Psoas muscle (tissue), 8 donors: ENCODE results near the gene TUT7. TPM values are rescaled to one million over a fixed set of nuclear protein-coding genes. Genes with fewer than 3 reads are reported as not detected.

Experiments used
- ATAC-seq, 4 donors: fragments of 200-7000 bp; cut with Tn5 transposase; one replicate each; pipeline ENCODE4 v1.9.1; 2020; ENCODE audit warnings: moderate library complexity in 3 of 4, mild to moderate bottlenecking in 2 of 4
- DNase-seq, 2 donors: peaks; one replicate each; pipeline ENCODE4 v3.0.0-alpha.2; 2020
- H3K27ac ChIP-seq: fragments of 200-600 bp; one replicate; pipeline ENCODE4 v1.8.0; 2022
- H3K27me3 ChIP-seq, 3 donors: fragments of 200-600 bp in 1 of 3; one replicate each; pipeline versions ENCODE4 v1.6.1 to v1.8.0; 2013 to 2022; ENCODE audit warnings: low read length in 2 of 3, mild to moderate bottlenecking in 2 of 3, moderate library complexity in 1 of 3; ENCODE audit not compliant: insufficient read depth in 3 of 3
- H3K36me3 ChIP-seq, 2 donors: fragments of 200-600 bp in 1 of 2; one replicate each; pipeline versions ENCODE4 v1.6.1 to v1.8.0; 2013 to 2022; ENCODE audit warnings: low read depth in 1 of 2, mild to moderate bottlenecking in 1 of 2, moderate library complexity in 1 of 2; ENCODE audit not compliant: insufficient read depth in 1 of 2
- H3K4me1 ChIP-seq: fragments of 200-600 bp; one replicate; pipeline ENCODE4 v1.8.0; 2022
- H3K4me3 ChIP-seq: fragments of 200-600 bp; one replicate; pipeline ENCODE4 v1.8.0; 2022; ENCODE audit warnings: mild to moderate bottlenecking
- H3K9me3 ChIP-seq: fragments of 200-600 bp; one replicate; pipeline ENCODE4 v1.8.0; 2022
- CTCF ChIP-seq: fragments of 200-600 bp; IDR thresholded peaks from one replicate; pipeline ENCODE4 v1.8.0; 2022; ENCODE audit warnings: antibody characterized with exemption
- WGBS, 3 donors: extraction: QIAGEN DNeasy Blood & Tissue Kit; methylation state at CpG; one replicate each; pipeline versions ENCODE4 v1.1.6 to v1.1.7; 2013; 5-methylcytosine and 5-hydroxymethylcytosine counted together
- intact Hi-C, 2 donors: fragments of 100-400 bp; cut with DNase I; formaldehyde crosslinking; loops; one replicate each; pipeline versions ENCODE4 v1.11.0 to v1.14.2; 2022
- polyA plus RNA-seq, 3 donors: library from polyadenylated mRNA; stranded (reverse); fragments of 200-250 nt; gene quantifications; one replicate each; pipeline ENCODE4 v1.2.3, GENCODE V29; 2013
- total RNA-seq, 4 donors: library from RNA; stranded (reverse); fragmentation: NEBNext Ultra II Directional in 2 of 4; extraction: Animal tissue kit (Norgen Biotek cat#: 25700) in 2 of 4; gene quantifications; one replicate each; pipeline versions ENCODE4 v1.2.1 to v1.2.4, GENCODE V29; 2021 to 2023
- donor health status: healthy with polysubstance abuse.
- donor health status: DM: no; HTN: no; CAD: no; lungs with moderate emphysema.
- donor health status: Bipolar disorder and iron deficiency.
- donor health status: healthy.
- donor health status: DM: yes; HTN: yes; CAD: no.
- donor health status: DM: no; HTN: no; CAD: no.
- donor health status: DM: no; HTN: no; CAD: no.
- donor health status: DM: yes; HTN: yes; CAD: no.

Gene TUT7
- total and polyA plus RNA-seq, 7 donors, result 9.4 to 21.3 (median 15.5) TPM

DNA sequence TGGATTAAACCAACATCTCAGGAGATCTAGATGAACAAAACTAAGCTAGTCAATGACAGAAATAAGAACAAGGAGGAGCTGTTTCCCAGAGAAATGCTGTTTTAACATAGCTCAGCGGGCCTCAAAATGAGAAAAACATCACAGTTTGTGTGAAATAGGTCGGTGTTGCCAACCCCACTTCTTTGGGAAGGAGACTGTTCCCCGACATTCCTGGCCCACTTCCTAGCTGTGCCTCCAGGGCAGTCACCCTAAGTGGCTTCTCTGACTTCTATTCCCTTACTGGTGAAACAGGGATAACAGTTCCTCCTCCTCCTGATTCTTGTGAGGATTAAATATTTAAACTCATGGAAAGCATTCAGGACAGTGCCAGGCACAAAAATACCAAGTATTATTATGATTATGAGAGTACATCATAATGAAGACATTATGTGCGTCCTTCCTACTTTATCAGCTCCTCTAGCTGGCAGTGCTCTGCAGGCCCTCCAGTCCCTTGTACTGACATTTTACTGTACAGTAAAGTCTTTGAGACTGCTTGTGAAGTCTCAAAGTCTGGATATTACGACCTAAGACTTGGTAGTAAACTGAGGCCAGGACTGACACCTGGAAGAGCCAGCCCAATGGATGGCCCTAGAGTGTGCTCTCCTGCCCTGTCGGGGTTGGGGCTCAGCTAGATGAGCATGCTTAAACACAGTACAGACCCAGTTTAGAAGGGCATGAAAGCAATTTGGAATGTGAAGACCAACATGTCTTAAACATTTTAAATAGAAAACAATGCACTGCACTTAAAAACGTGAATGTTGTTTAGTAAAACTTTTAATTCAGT lies 79.2 kb downstream of the TUT7 start:
- DNase-seq (no peak), ATAC-seq (no peak)
- Histone ChIP-seq H3K9me3 (no peaks in the 10 kb centered on the region), H3K4me3 (no peak overlapping the region), H3K27ac (no peak overlapping the region), H3K27me3 (no peaks in the 10 kb centered on the region), H3K36me3 (peaks cover 3 to 41% of the 10 kb centered on the region in 2 donors), H3K4me1 (peaks cover 24% of the 10 kb centered on the region)
- intact Hi-C loops, result no loop called here
- TF ChIP-seq CTCF, result no peak
- 70 to 76% (median 73%) methylated on average over 7 of the region's 7 CpGs for WGBS, 3 donors

- intact Hi-C loops, result no loop called here
- no peak for ATAC-seq
- no peak for TF ChIP-seq CTCF
- Histone ChIP-seq H3K9me3 (no peaks in the 10 kb centered on the region), H3K36me3 (peaks cover 3 to 39% of the 10 kb centered on the region in 2 donors), H3K27ac (no peak overlapping the region), H3K4me1 (peaks cover 10% of the 10 kb centered on the region), H3K4me3 (no peak overlapping the region), H3K27me3 (no peaks in the 10 kb centered on the region)
- 91 to 97% (median 96%) methylated on average over 4 of the region's 4 CpGs for WGBS, 3 donors
- DNase-seq, result no peak
These were observed 82.0 kb downstream of the TUT7 start for GRCh38 chr9:86272221-86272620.

GRCh38 chr9:86263876-86264275 lies 90.3 kb downstream of the TUT7 start:
- H3K4me1 ChIP-seq, result no peaks in the 10 kb centered on the region
- 27 to 59% (median 37%) methylated on average over 6 of the region's 6 CpGs for WGBS, 3 donors
- ATAC-seq (peak in 2 of 4 donors; percentile 24 to 46), DNase-seq (no peak)
- H3K9me3 ChIP-seq, result no peaks in the 10 kb centered on the region
- no peak for TF ChIP-seq CTCF
- no peak overlapping the region for H3K4me3 ChIP-seq
- no peak overlapping the region for H3K27ac ChIP-seq
- peaks cover 6 to 53% of the 10 kb centered on the region in 2 donors for H3K36me3 ChIP-seq
- intact Hi-C loops, result no loop called here
- H3K27me3 ChIP-seq, result no peaks in the 10 kb centered on the region

GRCh38 chr9:86262492-86262891 lies 91.7 kb downstream of the TUT7 start:
- H3K9me3 ChIP-seq, result no peaks in the 10 kb centered on the region
- no peak overlapping the region for H3K4me3 ChIP-seq
- no peak for ATAC-seq
- no peaks in the 10 kb centered on the region for H3K27me3 ChIP-seq
- WGBS, 3 donors, result 69 to 82% (median 80%) methylated on average over 4 of the region's 4 CpGs
- no peaks in the 10 kb centered on the region for H3K4me1 ChIP-seq
- intact Hi-C loops, result no loop called here
- no peak for DNase-seq
- no peak for TF ChIP-seq CTCF
- H3K27ac ChIP-seq, result no peak overlapping the region
- H3K36me3 ChIP-seq, result peaks cover 6 to 47% of the 10 kb centered on the region in 2 donors

DNA sequence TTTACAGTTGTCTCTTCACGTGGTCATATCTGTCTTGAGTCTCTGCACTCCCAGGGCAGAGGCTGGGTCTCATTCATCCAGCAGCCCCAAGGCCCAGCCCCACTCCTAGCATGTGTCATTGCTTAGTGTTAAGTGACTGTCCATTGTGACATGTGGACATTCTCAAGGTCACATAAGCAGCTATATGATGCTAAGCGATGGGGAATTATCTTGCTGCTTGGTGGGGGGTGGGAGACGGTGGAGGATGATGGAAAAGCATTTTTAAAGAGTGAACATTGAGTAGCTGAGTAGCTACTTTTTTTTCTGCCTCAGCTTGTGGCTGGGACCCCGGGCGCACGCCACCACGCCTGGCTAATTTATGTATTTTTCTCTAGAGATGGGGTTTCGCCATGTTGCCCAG lies 94.7 kb downstream of the TUT7 start, which contains the start of gene C9orf153:
Gene C9orf153 (minus strand): TSS at position 101 of the 400 bp plus-strand sequence. CDS start 30,054 bp downstream, outside the sequence.
- Histone ChIP-seq H3K4me1 (no peaks in the 10 kb centered on the region), H3K9me3 (no peaks in the 10 kb centered on the region), H3K36me3 (peaks cover 6 to 35% of the 10 kb centered on the region in 2 donors), H3K27ac (no peak within 1 kb of the TSS), H3K4me3 (no peak within 1 kb of the TSS), H3K27me3 (no peaks in the 10 kb centered on the region)
- 88 to 97% (median 92%) methylated on average over 8 of the region's 8 CpGs for WGBS, 3 donors
- DNase-seq, result no peak
- ATAC-seq, result no peak
- intact Hi-C loops, result no loop called here
- no peak for TF ChIP-seq CTCF
